ELF-1 (cell line): ENCODE measurements around the gene LYST.
"Not testable (repeated sequence)": the region's sequence is repeated elsewhere in the genome, so short reads cannot be mapped to it uniquely, and the experiment has no call there.

Source experiments
- DNase-seq: peaks from one replicate; pipeline ENCODE4 v3.0.0-alpha.2; 2016; ENCODE audit warnings: low read depth, low spot score

Gene LYST

GRCh38 chr1:235859789-235860188 lies 6.9 kb downstream of the LYST start:
- DNase-seq, result no peak

- DNase-seq, result no peak
These were observed 7.9 kb downstream of the LYST start for GRCh38 chr1:235858766-235859165.

GRCh38 chr1:235857756-235858155 lies 8.9 kb downstream of the LYST start:
- DNase-seq, result no peak

- no peak for DNase-seq
These were observed 10.8 kb downstream of the LYST start for GRCh38 chr1:235855811-235856429.

GRCh38 chr1:235854347-235854746 lies 12.4 kb downstream of the LYST start:
- no peak for DNase-seq

GRCh38 chr1:235853653-235854052 lies 13.1 kb downstream of the LYST start:
- no peak for DNase-seq

GRCh38 chr1:235852887-235853286 lies 13.8 kb downstream of the LYST start:
- no peak for DNase-seq

- no peak for DNase-seq
These were observed 14.8 kb downstream of the LYST start for GRCh38 chr1:235851939-235852338.

- not testable (repeated sequence) for DNase-seq
These were observed 18.5 kb downstream of the LYST start for GRCh38 chr1:235848251-235848650.

GRCh38 chr1:235845656-235846107 lies 21.0 kb downstream of the LYST start:
- peak; percentile 71 for DNase-seq

GRCh38 chr1:235844776-235845175 lies 21.9 kb downstream of the LYST start:
- no peak for DNase-seq

GRCh38 chr1:235843461-235843961 lies 23.2 kb downstream of the LYST start:
- no peak for DNase-seq

GRCh38 chr1:235841938-235842545 lies 24.7 kb downstream of the LYST start:
- no peak for DNase-seq

GRCh38 chr1:235838021-235838420 lies 28.7 kb downstream of the LYST start:
- no peak for DNase-seq

- DNase-seq, result no peak
These were observed 31.5 kb downstream of the LYST start for GRCh38 chr1:235835226-235835625.

GRCh38 chr1:235834620-235835019 lies 32.1 kb downstream of the LYST start:
- DNase-seq, result no peak

- no peak for DNase-seq
These were observed 34.7 kb downstream of the LYST start for GRCh38 chr1:235832011-235832410.

GRCh38 chr1:235831148-235831547 lies 35.6 kb downstream of the LYST start:
- DNase-seq, result no peak

GRCh38 chr1:235826102-235826854 lies 40.4 kb downstream of the LYST start:
- DNase-seq, result no peak

- DNase-seq, result no peak
These were observed 41.5 kb downstream of the LYST start for GRCh38 chr1:235825229-235825628.

- DNase-seq, result no peak
These were observed 43.0 kb downstream of the LYST start for GRCh38 chr1:235823684-235824083.

GRCh38 chr1:235822685-235823084 lies 44.0 kb downstream of the LYST start:
- DNase-seq, result no peak
